Gastrocnemius medialis (tissue), 4 donors: ENCODE results near the gene ILDR2.

ENCODE experiments used
- CTCF ChIP-seq, 5 experiments: fragments of 450-650 bp in 3 of 5; fragments of 200-600 bp in 2 of 5; sonication (generic) in 2 of 5; IDR thresholded peaks in 4 of 5; conservative IDR thresholded peaks in 1 of 5; 1 replicate in 4 of 5; 2 replicates in 1 of 5; pipeline ENCODE4 v1.5.1; 2016 to 2019; ENCODE audit warnings: antibody characterized with exemption in 5 of 5, mild to moderate bottlenecking in 3 of 5, moderate library complexity in 3 of 5
- POLR2A ChIP-seq, 2 donors: fragments of 450-650 bp; IDR thresholded peaks; one replicate each; pipeline ENCODE4 v1.6.1; 2017; ENCODE audit warnings: antibody characterized with exemption in 2 of 2, mild to moderate bottlenecking in 2 of 2, moderate library complexity in 2 of 2

GRCh38 chr1:166915042-166915441 is 60.3 kb downstream of the ILDR2 start:
- TF ChIP-seq POLR2A (IDR thresholded peaks at IDR 0.05) (no peak), CTCF (IDR thresholded peaks at IDR 0.05 in 4 of 5, conservative IDR thresholded peaks at IDR 0.05 in 1 of 5) (no peak)
